Measurements from ENCODE around the gene PTPRN2. TPM values are rescaled to one million over a fixed set of nuclear protein-coding genes. Genes with fewer than 3 reads are reported as not detected.
"Not testable (repeated sequence)": the region's sequence is repeated elsewhere in the genome, so short reads cannot be mapped to it uniquely, and the experiment has no call there.

The PTPRN2 gene
- total RNA-seq, 1 donor from 2014 or later, result 0.41 TPM

DNA sequence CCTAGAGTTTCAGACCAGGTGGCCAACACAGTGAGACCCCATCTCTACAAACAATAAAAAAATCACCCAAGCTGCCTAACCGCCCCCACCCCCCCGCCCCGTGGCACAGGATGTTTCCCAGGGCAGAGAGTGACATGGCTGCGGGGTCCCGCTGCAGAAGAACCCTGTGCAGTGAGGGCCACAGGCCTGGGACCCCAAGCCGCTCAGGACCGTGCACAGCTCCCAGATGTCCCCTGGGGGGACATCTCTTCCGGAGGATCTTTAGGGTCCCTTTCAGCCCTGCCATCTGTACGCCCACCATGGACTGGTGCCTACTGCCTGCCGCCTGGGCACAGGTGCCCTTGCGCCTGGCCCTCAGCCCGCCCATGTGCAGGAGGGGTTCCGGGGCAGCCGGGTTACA is 877.2 kb downstream of the PTPRN2 start:
- no peaks in the 10 kb centered on the region for H3K27me3 Mint-ChIP-seq (ENCODE audit: insufficient read depth)

GRCh38 chr7:157709531-157710251 is 877.9 kb downstream of the PTPRN2 start:
- Mint-ChIP-seq H3K36me3 (ENCODE audit: low read depth) (no peaks in the 10 kb centered on the region), H3K4me1 (ENCODE audit: low read depth) (no peaks in the 10 kb centered on the region), H3K4me3 (no peak overlapping the region), H3K27me3 (ENCODE audit: insufficient read depth) (no peaks in the 10 kb centered on the region), H3K27ac (no peak overlapping the region), H3K9me3 (no peaks in the 10 kb centered on the region)
- intact Hi-C loops (cut with micrococcal nuclease), result no loop called here
- DNase-seq (ENCODE audit: low spot score), result no peak

More for the DNA sequence above, 877.2 kb downstream of the PTPRN2 start:
- no peaks in the 10 kb centered on the region for H3K9me3 Mint-ChIP-seq
- intact Hi-C loops (cut with micrococcal nuclease), result no loop called here
- no peaks in the 10 kb centered on the region for H3K36me3 Mint-ChIP-seq (ENCODE audit: low read depth)
- H3K4me3 Mint-ChIP-seq, result no peak overlapping the region
- no peaks in the 10 kb centered on the region for H3K4me1 Mint-ChIP-seq (ENCODE audit: low read depth)
- no peak for DNase-seq (ENCODE audit: low spot score)
- H3K27ac Mint-ChIP-seq, result no peak overlapping the region

DNA sequence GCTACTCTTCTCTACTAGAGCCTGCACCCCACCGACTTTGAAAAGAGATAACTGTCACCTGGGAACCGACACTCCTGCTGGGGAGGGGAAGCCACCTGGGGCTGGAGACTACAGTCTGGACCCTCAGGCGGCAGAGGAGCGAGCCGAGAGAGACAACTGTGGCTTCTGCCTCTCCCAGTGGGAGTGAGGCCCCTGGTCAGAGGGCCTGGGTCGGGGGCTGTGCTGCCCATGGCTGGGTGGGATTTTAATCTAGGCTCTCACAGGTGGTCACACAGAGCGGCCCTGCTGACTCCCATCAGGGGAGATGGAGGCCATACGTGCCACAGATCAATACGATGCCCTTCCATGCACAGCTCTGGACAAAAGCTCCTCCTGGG is 878.7 kb downstream of the PTPRN2 start:
- H3K27ac Mint-ChIP-seq, result no peak overlapping the region
- DNase-seq (ENCODE audit: low spot score), result no peak

DNA sequence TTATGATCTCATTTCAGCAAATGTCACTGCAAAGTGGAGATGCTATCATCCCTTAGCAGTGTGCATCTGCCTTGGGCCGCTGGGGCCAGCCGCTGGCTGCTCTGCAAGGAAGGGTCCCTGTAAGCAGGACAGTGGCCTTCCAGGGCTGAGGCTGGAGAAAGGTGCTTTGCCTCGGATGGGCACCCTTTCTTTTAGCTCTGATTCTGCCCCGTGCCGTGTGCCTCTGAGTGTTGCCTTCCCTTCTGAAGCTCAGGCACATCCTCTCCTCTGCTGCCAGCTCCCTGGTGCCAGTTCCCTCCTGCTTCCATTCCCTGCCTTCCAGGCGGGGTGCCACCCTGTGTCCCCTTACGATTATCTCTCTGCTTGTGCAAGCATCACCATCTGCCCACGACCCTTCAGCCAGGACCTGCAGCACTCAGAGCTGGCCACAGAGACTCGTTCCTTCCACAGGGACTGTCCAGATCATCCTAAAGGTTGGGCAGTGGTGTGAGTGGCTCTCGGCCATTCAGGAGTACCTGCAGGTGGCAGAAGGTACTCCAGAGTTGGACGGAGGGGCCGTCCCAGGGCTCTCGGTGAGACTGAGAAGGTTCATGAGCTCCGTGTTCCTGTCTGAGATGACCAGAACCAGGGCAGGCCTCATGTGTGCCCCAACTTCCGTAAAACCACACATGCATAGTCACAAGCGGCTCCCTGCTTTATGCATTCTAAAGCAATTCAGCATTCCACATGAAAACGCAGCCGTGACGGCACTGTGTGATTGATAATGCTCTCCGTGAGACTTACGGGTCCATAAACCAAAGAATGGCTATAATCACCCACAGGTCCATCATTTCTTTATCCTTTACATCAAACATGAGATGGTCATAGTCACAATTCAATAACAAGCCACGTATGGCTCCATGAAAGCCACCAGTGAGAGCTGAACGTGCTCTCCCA is 879.4 kb downstream of the PTPRN2 start:
- Mint-ChIP-seq H3K27ac (no peak overlapping the region), H3K9me3 (no peaks in the 10 kb centered on the region), H3K27me3 (ENCODE audit: insufficient read depth) (no peaks in the 10 kb centered on the region), H3K4me1 (ENCODE audit: low read depth) (no peaks in the 10 kb centered on the region), H3K36me3 (ENCODE audit: low read depth) (no peaks in the 10 kb centered on the region), H3K4me3 (no peak overlapping the region)
- intact Hi-C loops (cut with micrococcal nuclease), result no loop called here
- DNase-seq (ENCODE audit: low spot score), result no peak

More for the DNA sequence above, 878.7 kb downstream of the PTPRN2 start:
- Mint-ChIP-seq H3K36me3 (ENCODE audit: low read depth) (no peaks in the 10 kb centered on the region), H3K27me3 (ENCODE audit: insufficient read depth) (no peaks in the 10 kb centered on the region), H3K4me3 (no peak overlapping the region), H3K4me1 (ENCODE audit: low read depth) (no peaks in the 10 kb centered on the region), H3K9me3 (no peaks in the 10 kb centered on the region)
- intact Hi-C loops (cut with micrococcal nuclease), result no loop called here

- no peak for DNase-seq (ENCODE audit: low spot score)
- Mint-ChIP-seq H3K4me1 (ENCODE audit: low read depth) (no peaks in the 10 kb centered on the region), H3K36me3 (ENCODE audit: low read depth) (no peaks in the 10 kb centered on the region), H3K27me3 (ENCODE audit: insufficient read depth) (peaks cover 3% of the 10 kb centered on the region), H3K4me3 (no peak overlapping the region), H3K9me3 (no peaks in the 10 kb centered on the region), H3K27ac (no peak overlapping the region)
- intact Hi-C loops (cut with micrococcal nuclease), result no loop called here
These were observed 883.3 kb downstream of the PTPRN2 start for GRCh38 chr7:157704365-157704764.

DNA sequence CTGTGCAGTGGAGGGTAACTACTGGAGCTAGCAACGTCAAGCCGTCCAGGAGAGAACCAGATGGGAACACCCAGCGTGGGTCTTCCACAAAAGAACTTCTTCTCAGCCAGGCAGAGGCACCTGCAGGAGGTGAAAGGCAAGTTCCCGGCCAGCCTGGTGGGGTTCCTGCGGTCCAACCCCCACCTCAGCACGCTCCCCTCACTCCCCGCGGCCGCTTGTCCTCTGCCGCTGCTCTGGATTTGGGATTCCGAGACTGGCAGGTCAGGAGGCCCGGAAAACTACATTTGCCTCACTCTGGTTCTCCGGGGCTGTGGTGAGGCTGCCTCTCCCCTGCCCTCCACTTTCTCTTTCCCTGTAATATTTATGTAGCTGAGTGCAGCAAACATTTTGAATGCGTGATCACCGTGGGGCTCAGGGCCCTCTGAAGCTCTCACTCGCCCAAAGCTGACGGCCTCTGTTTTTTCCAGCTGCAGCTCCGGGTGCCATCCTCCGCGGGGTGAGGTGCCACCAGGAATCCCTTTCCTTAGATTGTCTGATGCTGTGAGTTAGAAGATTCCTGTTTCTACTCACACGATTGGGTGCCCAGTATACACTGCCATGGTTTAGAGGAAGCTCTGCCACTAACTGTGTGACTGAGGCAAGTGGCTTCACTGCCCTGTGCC is 884.0 kb downstream of the PTPRN2 start:
- no peak for DNase-seq (ENCODE audit: low spot score)
- Mint-ChIP-seq H3K27me3 (ENCODE audit: insufficient read depth) (peaks cover 3% of the 10 kb centered on the region), H3K27ac (no peak overlapping the region), H3K36me3 (ENCODE audit: low read depth) (no peaks in the 10 kb centered on the region), H3K9me3 (no peaks in the 10 kb centered on the region), H3K4me1 (ENCODE audit: low read depth) (no peaks in the 10 kb centered on the region), H3K4me3 (no peak overlapping the region)
- intact Hi-C loops (cut with micrococcal nuclease), result no loop called here

DNA sequence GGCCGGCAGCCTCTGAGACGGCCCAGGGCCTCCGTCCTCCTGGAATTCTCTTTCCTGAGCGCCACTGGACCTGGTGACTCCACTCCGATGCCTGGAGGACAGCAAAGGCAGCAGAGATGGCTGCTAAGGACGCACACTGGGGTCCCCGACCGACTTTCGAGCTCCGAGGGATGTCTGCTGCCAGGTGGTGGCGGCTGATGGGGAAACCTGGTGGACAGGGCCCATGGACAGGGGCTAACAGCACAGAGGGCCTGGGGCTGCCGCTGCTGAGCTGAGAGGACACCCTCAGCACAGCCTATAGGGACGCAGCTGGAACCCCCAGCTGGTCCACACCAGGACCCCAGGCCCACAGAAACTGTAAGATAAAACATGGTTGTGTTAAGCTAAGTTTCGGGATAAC is 884.5 kb downstream of the PTPRN2 start:
- DNase-seq (ENCODE audit: low spot score), result no peak
- no peak overlapping the region for H3K4me3 Mint-ChIP-seq
- intact Hi-C loops (cut with micrococcal nuclease), result no loop called here
- H3K27ac Mint-ChIP-seq, result no peak overlapping the region
- H3K27me3 Mint-ChIP-seq (ENCODE audit: insufficient read depth), result peaks cover 3% of the 10 kb centered on the region
- H3K4me1 Mint-ChIP-seq (ENCODE audit: low read depth), result no peaks in the 10 kb centered on the region
- no peaks in the 10 kb centered on the region for H3K9me3 Mint-ChIP-seq
- no peaks in the 10 kb centered on the region for H3K36me3 Mint-ChIP-seq (ENCODE audit: low read depth)

- Mint-ChIP-seq H3K9me3 (no peaks in the 10 kb centered on the region), H3K4me3 (no peak overlapping the region), H3K27ac (no peak overlapping the region), H3K4me1 (ENCODE audit: low read depth) (no peaks in the 10 kb centered on the region), H3K36me3 (ENCODE audit: low read depth) (no peaks in the 10 kb centered on the region), H3K27me3 (ENCODE audit: insufficient read depth) (peaks cover 3% of the 10 kb centered on the region)
- intact Hi-C loops (cut with micrococcal nuclease), result no loop called here
- no peak for DNase-seq (ENCODE audit: low spot score)
These were observed 885.2 kb downstream of the PTPRN2 start for GRCh38 chr7:157702311-157703023.

DNA sequence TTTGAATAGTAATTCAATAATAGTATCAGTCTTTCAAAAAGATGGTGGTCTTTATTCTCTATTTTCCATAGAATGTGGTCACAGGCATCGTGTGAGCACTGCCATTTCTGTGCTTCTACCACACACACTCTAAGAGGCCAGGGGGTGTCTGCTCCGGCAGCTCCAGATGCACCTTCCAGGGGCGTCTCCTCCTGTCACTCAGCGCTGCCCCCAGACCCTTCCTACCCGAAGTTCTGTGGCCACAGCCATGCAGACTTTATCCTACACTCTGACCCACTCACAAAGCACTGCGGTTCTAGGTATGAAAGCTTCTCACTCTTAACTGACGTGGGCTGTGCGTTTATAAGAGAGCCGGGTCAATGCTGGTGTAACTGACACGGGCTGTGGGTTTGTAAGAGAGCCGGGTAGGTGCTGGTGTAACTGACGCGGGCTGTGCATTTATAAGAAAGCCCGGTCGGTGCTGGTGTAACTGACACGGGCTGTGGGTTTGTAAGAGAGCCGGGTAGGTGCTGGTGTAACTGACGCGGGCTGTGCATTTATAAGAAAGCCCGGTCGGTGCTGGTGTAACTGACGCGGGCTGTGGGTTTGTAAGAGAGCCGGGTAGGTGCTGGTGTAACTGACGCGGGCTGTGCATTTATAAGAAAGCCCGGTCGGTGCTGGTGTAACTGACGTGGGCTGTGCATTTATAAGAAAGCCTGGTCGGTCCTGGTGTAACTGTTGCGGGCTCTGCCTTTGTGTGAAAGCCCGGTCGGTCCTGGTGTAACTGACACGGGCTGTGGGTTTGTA is 886.0 kb downstream of the PTPRN2 start:
- intact Hi-C loops (cut with micrococcal nuclease); H3K9me3 Mint-ChIP-seq; H3K36me3 Mint-ChIP-seq (ENCODE audit: low read depth): not testable (repeated sequence)

GRCh38 chr7:157700231-157701005 is 887.2 kb downstream of the PTPRN2 start:
- H3K9me3 Mint-ChIP-seq, result no peaks in the 10 kb centered on the region
- no peak for DNase-seq (ENCODE audit: low spot score)
- H3K27ac Mint-ChIP-seq, result peak overlapping the region; percentile 61
- intact Hi-C loops (cut with micrococcal nuclease), result no loop called here
- H3K27me3 Mint-ChIP-seq (ENCODE audit: insufficient read depth), result peaks cover 6% of the 10 kb centered on the region
- H3K36me3 Mint-ChIP-seq (ENCODE audit: low read depth), result no peaks in the 10 kb centered on the region
- H3K4me3 Mint-ChIP-seq, result no peak overlapping the region
- H3K4me1 Mint-ChIP-seq (ENCODE audit: low read depth), result no peaks in the 10 kb centered on the region

More for the DNA sequence above, 886.0 kb downstream of the PTPRN2 start:
- not testable (repeated sequence) for H3K27me3 Mint-ChIP-seq (ENCODE audit: insufficient read depth); H3K4me1 Mint-ChIP-seq (ENCODE audit: low read depth); H3K4me3 Mint-ChIP-seq; DNase-seq (ENCODE audit: low spot score); H3K27ac Mint-ChIP-seq

GRCh38 chr7:157699357-157700013 is 888.1 kb downstream of the PTPRN2 start:
- peaks cover 12% of the 10 kb centered on the region for H3K27me3 Mint-ChIP-seq (ENCODE audit: insufficient read depth)
- no peak overlapping the region for H3K4me3 Mint-ChIP-seq

More at GRCh38 chr7:157699357-157700013, 888.1 kb downstream of the PTPRN2 start:
- no peaks in the 10 kb centered on the region for H3K4me1 Mint-ChIP-seq (ENCODE audit: low read depth)
- H3K36me3 Mint-ChIP-seq (ENCODE audit: low read depth), result no peaks in the 10 kb centered on the region
- intact Hi-C loops (cut with micrococcal nuclease), result no loop called here
- H3K27ac Mint-ChIP-seq, result no peak overlapping the region
- DNase-seq (ENCODE audit: low spot score), result no peak
- H3K9me3 Mint-ChIP-seq, result no peaks in the 10 kb centered on the region

All from activated T-helper 1 cell treated with anti-CD3 and anti-CD28 coated beads, Interleukin-12 subunit alpha, Interleukin-12 subunit beta, Interleukin-2, Interleukin-4 antibody, amounts not matched to agents 30 ng/mL and 10 ng/mL and 1 ng/mL, durations not matched to agents 14 hours and 24 hours and 36 hours (primary cell).